HL-60/S4 treated with phorbol 12-myristate 13-acetate at 8.2 ng/mL for 4 days and 3 days (cell line): ENCODE measurements around the gene MLC1.

Experiments
- in situ Hi-C: fragments of 300-500 bp; cut with MboI; formaldehyde crosslinking; loops from 2 replicates; pipeline ENCODE4 v1.15.0; 2022; ENCODE audit warnings: low sequenced_read_pairs

The MLC1 gene

GRCh38 chr22:50059881-50060262 lies 25.4 kb downstream of the MLC1 start:
- in situ Hi-C loops: no loop called here

- in situ Hi-C loops: no loop called here
Measured at GRCh38 chr22:50058906-50059880, 26.0 kb downstream of the MLC1 start.

- in situ Hi-C loops: no loop called here
Measured at GRCh38 chr22:50058061-50058905, 26.9 kb downstream of the MLC1 start, which contains the start of gene TTLL8. TSS of gene TTLL8 (minus strand) at chr22:50058298.

GRCh38 chr22:50057278-50058060 lies 27.8 kb downstream of the MLC1 start:
- in situ Hi-C loops: no loop called here

GRCh38 chr22:50056214-50056972 lies 28.8 kb downstream of the MLC1 start:
- in situ Hi-C loops: no loop called here

- in situ Hi-C loops: no loop called here
Measured at GRCh38 chr22:50053861-50054260, 31.4 kb downstream of the MLC1 start.

GRCh38 chr22:50051930-50052329 lies 33.3 kb downstream of the MLC1 start:
- in situ Hi-C loops: no loop called here

- in situ Hi-C loops: loop anchor here (25.0 kb wide), 1 partner anchor 287 kb away; no protein-coding TSS in a partner anchor
Measured at GRCh38 chr22:50049299-50050195, 35.7 kb downstream of the MLC1 start.

GRCh38 chr22:50048836-50049235 lies 36.4 kb downstream of the MLC1 start:
- in situ Hi-C loops: loop anchor here (25.0 kb wide), 1 partner anchor 287 kb away; no protein-coding TSS in a partner anchor

GRCh38 chr22:50048061-50048765 lies 37.0 kb downstream of the MLC1 start:
- in situ Hi-C loops: loop anchor here (25.0 kb wide), 1 partner anchor 286 kb away; no protein-coding TSS in a partner anchor

GRCh38 chr22:50047346-50047745 lies 37.9 kb downstream of the MLC1 start:
- in situ Hi-C loops: loop anchor here (25.0 kb wide), 1 partner anchor 285 kb away; no protein-coding TSS in a partner anchor

- in situ Hi-C loops: loop anchor here (25.0 kb wide), 1 partner anchor 284 kb away; no protein-coding TSS in a partner anchor
Measured at GRCh38 chr22:50046481-50047245, 38.6 kb downstream of the MLC1 start.

- in situ Hi-C loops: loop anchor here (25.0 kb wide), 1 partner anchor 284 kb away; no protein-coding TSS in a partner anchor
Measured at GRCh38 chr22:50046019-50046415, 39.2 kb downstream of the MLC1 start.

GRCh38 chr22:50045211-50046018 lies 39.8 kb downstream of the MLC1 start:
- in situ Hi-C loops: loop anchor here (25.0 kb wide), 1 partner anchor 283 kb away; no protein-coding TSS in a partner anchor

- in situ Hi-C loops: loop anchor here (25.0 kb wide), 1 partner anchor 282 kb away; no protein-coding TSS in a partner anchor
Measured at GRCh38 chr22:50044485-50045118, 40.6 kb downstream of the MLC1 start.
